Spleen (tissue), 7 donors: ENCODE measurements around the gene XYLT1.

Experiments used
- POLR2AphosphoS5 ChIP-seq, 3 donors: sonication (generic); formaldehyde crosslinking; IDR thresholded peaks; one replicate each; pipeline ENCODE4 v1.5.1; 2017; ENCODE audit warnings: antibody characterized with exemption in 3 of 3
- TF ChIP-seq, protein P1 (sequence below), 11 experiments: fragments of 200-600 bp in 7 of 11; fragments of 450-650 bp in 4 of 11; sonication (generic) in 4 of 11; IDR thresholded peaks in 8 of 11; conservative IDR thresholded peaks in 3 of 11; 1 replicate in 7 of 11; 2 replicates in 4 of 11; pipeline versions ENCODE4 v1.4.0 to v1.8.0; 2016 to 2021; ENCODE audit warnings: antibody characterized with exemption in 11 of 11, inconsistent platforms in 4 of 11, mild to moderate bottlenecking in 1 of 11
- donor health status: DM: no; HTN: no; CAD: no; lungs with moderate emphysema.
- donor health status: DM: no; HTN: no; CAD: no.
- donor health status: DM: no; HTN: no; CAD: no.

DNA sequence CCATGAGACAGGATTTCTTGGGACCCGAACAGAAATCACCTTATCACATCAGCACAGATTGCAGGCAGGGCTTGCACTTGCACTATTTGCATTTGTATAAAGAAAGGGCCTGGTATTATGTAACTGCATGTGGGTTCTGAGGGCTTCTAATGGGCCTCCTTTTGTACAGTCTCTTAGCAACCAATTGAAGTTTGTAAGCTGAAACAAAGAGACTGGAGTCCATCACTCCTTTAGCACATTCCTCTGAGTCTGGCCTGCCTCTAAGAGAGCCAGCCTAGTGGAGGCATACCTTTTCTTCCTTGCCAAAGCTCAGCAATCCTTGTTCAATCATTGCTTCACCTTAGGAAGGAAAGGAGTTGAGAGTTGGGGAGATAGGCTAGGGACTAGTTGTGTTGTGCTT, 387.1 kb downstream of the XYLT1 start:
- TF ChIP-seq, protein P1, sequence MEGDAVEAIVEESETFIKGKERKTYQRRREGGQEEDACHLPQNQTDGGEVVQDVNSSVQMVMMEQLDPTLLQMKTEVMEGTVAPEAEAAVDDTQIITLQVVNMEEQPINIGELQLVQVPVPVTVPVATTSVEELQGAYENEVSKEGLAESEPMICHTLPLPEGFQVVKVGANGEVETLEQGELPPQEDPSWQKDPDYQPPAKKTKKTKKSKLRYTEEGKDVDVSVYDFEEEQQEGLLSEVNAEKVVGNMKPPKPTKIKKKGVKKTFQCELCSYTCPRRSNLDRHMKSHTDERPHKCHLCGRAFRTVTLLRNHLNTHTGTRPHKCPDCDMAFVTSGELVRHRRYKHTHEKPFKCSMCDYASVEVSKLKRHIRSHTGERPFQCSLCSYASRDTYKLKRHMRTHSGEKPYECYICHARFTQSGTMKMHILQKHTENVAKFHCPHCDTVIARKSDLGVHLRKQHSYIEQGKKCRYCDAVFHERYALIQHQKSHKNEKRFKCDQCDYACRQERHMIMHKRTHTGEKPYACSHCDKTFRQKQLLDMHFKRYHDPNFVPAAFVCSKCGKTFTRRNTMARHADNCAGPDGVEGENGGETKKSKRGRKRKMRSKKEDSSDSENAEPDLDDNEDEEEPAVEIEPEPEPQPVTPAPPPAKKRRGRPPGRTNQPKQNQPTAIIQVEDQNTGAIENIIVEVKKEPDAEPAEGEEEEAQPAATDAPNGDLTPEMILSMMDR (IDR thresholded peaks at IDR 0.05 in 8 of 11, conservative IDR thresholded peaks at IDR 0.05 in 3 of 11), result no peak
- TF ChIP-seq POLR2AphosphoS5 (IDR thresholded peaks at IDR 0.05), result no peak
